Activated naive CD4-positive, alpha-beta T cell treated with anti-CD3 and anti-CD28 coated beads, Interleukin-2, amount 50 U/mL, for 16 hours (primary cell): ENCODE measurements around the gene KDM5A.
"Not testable (repeated sequence)": the region's sequence is repeated elsewhere in the genome, so short reads cannot be mapped to it uniquely, and the experiment has no call there.

Source experiments
- DNase-seq: peaks from one replicate; pipeline ENCODE4 v3.0.0-alpha.2; 2020

The KDM5A gene

DNA sequence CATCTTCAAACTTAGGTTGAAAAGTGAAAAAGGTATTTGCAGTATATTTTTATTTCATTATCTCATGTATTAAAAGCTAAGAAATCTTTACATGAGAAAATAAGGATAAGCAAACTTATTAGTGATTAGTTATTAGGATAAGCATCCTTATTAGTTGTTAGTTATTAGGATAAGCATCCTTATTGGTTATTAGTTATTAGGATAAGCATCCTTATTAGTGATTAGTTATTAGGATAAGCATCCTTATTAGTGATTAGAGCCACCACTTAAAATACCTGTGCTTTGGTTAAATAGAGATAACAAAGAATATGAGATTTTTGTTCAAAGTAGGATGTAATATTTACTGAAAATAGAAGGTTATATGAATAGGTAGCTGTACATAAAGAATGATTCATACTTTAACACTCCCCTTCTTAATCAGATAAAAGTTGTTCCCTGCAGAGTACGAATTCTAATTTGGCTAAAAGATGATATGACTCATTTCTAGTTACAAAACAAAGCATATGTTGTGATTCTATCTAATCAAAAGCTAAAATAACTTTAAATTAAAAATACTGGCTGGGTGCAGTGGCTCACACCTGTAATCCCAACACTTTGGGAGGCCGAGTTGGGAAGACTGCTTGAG, 56.4 kb downstream of the KDM5A start:
- DNase-seq: no peak

DNA sequence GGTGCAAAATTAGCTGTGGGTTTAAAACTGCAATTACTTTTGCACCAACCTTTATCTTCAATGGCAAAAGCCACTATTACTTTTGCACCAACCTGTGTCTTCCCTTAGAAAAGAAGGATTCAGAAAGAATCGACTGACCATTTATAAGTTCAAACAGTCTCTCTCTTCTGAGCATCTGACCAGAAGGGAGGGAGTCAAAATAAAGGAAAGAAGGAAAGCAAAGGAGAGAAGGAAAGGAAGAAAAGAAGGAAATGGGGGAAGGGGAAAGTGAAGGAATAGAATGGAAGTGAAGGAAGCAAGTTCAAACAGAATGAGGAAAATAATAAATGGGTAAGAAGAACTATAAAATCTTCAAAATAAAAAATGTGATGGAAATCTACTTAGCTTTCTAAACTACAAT, 57.8 kb downstream of the KDM5A start:
- DNase-seq: no peak

DNA sequence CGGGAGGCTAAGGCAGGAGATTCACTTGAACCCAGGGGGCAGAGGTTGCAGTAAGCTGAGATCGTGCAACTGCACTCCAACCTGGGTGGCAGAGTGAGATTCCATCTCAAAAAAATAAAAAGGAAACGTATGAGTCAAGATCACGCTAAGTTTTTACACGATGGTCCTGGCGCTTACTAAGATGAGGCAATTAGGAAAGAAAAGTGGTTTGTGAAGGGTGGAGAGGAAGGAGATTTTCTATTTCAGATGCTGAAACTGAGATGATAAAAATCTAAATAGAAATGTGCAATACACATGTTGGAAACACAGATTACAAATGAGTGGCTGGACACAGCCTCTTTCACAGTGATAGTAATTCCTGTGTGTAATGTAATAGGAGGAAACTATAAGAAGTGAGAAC, 63.2 kb downstream of the KDM5A start:
- DNase-seq: no peak

- no peak for DNase-seq
Observed at GRCh38 chr12:323507-323906, 65.6 kb downstream of the KDM5A start.

DNA sequence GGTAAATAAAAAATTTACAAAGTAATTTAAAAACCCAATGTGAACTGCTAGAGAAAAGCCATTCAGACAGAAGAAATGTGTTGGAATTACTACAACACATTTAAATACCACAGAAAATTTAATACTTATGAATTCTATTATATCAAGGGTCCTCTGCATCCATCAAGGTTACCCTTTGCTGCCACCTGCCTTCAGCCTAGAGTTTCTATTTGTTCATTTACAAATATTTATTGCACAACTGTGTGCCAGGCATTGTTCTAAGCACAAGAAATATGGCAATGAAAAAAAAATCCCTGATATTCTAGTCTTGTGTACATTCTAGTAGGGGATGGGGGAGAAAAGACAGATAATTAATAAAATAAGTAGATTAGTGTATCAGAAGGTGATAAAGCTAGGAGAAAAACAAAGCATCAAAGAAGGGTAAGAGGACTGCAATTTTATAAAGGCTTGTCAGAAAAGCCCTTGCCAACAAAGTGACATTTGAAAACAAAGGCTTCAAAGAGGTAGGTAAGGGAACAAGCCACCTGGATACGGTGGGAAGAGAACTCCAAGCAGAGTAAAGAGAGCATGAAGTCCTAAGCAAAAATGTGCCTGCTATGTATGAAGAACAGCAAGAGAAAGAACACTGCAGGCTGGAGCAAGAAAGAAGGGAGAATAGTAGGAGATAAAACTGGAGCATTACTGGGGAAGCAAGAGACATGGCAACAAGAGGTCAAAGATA, 67.4 kb downstream of the KDM5A start:
- DNase-seq: no peak

DNA sequence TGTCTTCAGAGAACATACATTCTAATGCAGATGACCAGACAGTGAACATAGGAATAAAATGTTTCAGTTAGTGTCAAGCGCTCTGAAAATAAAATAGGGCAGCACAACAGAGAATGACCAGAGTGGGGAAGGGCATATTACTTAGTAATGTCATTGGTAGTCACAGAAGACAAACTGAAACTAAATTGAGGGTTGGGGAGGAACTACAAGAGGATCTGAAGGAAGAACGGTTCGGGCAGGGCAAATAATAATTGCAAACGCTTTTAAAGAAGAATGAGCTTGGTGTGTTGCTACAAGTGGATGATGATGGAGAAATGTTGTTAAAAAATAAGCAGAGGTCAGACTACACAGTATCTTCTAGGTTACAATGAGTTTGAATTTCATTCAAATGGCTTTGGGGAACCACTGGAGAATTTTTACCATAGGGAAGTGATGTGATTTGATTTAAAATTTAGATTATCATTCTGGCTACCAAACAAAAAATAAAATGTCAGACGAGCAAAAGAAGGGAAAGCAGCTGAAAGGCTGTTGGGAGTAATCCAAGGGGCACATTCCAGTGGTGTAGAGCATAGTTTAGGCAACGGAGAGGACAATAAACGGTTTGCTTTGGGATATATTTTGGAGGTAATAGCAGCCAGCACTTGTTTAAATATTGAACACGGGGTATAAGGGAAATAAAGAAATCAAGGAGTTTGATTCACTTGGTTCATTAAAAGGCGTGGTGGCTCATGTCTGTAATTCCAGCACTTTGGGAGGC, 70.2 kb downstream of the KDM5A start:
- DNase-seq: no peak

GRCh38 chr12:308511-308910, 80.6 kb downstream of the KDM5A start:
- no peak for DNase-seq

- DNase-seq: no peak
Observed at GRCh38 chr12:307406-307805, 81.7 kb downstream of the KDM5A start.

- DNase-seq: no peak
Observed at GRCh38 chr12:304805-305204, 84.3 kb downstream of the KDM5A start.

GRCh38 chr12:302766-303165, 86.4 kb downstream of the KDM5A start:
- not testable (repeated sequence) for DNase-seq

GRCh38 chr12:300166-300565, 89.0 kb downstream of the KDM5A start:
- not testable (repeated sequence) for DNase-seq

GRCh38 chr12:299511-299910, 89.6 kb downstream of the KDM5A start:
- DNase-seq: not testable (repeated sequence)

GRCh38 chr12:298059-298458, 91.1 kb downstream of the KDM5A start:
- DNase-seq: not testable (repeated sequence)

DNA sequence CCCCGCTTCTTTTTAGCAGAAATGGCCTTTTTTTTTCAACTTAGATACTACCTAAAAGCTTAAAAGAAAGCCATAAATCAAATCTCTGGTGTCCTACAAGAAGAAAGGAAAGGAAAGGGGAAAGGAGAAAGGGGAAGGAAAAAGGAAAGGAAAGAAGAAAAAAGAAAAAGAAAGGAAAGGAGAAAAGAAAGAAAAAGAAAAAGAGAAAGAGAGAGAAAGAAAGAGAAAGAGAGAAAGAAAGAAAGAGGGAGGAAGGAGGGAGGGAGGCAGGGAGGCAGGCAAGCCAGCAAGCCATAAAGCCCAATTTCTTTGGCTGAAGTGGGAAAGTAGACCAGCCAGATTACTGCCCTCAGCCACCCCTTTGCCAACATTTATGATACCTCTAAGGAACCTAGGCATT, 94.0 kb downstream of the KDM5A start:
- DNase-seq: no peak

- DNase-seq: no peak
Observed at GRCh38 chr12:293199-293598, 95.9 kb downstream of the KDM5A start.

GRCh38 chr12:292186-292585, 96.9 kb downstream of the KDM5A start:
- DNase-seq: no peak

GRCh38 chr12:291153-291723, 97.9 kb downstream of the KDM5A start:
- no peak for DNase-seq

- DNase-seq: no peak
Observed at GRCh38 chr12:288687-289086, 100.4 kb downstream of the KDM5A start.

DNA sequence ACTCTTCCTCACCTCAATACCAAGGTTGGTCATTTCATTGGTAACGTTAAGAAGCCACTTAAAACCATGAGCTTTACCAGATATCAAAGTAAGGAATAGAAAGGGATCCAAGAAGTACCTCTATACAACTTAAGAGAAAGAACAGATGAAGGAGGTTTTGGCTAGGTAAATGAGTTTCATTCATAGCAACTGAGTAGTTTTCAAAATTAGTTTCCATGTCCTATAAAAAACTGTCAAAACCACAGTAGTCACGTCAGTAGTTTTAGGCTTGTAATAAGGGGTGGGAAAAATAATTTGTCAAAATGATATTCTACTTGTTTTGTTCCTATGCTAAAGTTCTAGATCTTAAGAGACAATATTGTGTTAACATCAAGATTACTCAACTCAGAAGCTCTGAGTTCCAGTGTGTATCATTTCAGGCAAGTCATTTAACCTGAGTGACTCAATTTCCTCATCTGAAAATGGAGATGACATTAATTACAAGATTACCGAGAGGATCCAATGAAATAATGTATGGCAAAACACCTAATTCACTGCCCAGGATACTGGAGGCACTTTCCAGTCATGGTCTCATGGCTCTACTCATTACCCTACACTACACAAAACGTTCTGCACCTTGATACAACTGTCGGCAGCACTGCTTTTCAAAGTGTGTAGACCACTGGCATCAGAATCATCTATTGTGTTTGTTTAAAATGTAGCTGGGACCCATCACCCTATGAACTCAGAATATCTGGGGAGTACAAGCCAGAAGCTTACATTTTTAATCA, 102.4 kb downstream of the KDM5A start:
- no peak for DNase-seq

GRCh38 chr12:278046-278445, 111.1 kb downstream of the KDM5A start:
- no peak for DNase-seq

DNA sequence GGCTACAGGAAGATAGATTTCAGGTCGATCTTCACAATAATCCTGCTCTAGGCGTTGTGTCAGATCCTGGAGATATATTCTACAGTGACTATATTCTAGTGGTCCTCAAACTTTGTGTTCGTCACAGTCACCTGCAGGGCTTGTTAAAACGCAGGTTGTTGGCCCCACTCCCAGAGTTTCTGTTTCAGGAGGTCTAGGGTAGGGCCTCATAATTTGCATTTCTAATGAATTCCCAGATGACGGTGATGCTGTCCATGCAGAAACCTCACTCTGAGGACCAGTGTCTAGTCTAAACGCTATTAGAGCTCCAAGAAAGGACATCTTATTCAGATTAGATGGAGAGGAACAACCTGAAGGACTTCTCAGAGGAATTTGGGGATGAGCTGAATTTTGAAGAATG, 113.3 kb downstream of the KDM5A start:
- DNase-seq: no peak

DNA sequence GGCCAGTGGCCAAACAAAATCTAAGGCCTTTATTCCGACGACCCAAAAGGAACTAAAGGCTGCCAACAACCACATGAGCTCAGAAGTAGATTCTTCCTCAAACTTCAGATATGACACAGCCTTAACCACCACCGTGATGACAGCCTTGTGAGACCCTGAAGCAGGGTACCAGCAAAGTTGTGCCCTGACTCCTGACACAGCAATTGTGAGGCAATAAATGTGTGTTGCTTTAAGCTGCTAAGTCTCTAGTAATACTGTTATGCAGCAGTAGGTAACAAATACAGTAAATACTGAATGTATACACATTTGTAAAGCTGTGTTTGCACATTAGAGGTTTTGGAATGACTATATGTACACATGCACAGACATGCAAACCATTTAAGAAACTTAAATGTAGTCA, 115.7 kb downstream of the KDM5A start:
- DNase-seq: no peak

DNA sequence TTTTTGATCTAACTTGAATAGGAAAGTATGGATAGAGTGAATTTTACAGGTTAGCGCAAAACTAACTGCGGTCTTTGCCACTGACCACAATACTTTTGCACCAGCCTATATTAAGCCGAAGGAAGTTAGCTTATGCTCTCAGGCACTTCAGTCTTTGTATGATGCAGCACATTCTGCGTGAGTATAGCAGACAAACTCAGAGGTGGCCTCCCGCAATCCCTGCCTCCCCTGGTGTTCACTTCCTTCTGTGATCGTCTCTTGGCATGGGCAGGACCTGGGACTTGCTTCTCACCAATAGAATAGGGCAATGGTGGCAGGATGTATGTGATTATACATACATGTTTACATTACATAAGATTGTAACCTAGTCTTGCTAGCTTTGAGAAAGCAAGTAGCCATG, 116.2 kb downstream of the KDM5A start:
- no peak for DNase-seq
